ENCODE measurements around the gene POLG.

The POLG gene

GRCh38 chr15:89330881-89331595 is 3.6 kb downstream of the POLG start:
- no peak overlapping the region for H3K4me2 ChIP-seq (ENCODE audit: low read length)
- H3K27me3 ChIP-seq (ENCODE audit: control insufficient read depth, insufficient read depth, low read length): no peaks in the 10 kb centered on the region
- TF ChIP-seq CTCF (IDR thresholded peaks at IDR 0.05): no peak
- H3K36me3 ChIP-seq (ENCODE audit: control insufficient read depth, insufficient read depth, low read length): no peaks in the 10 kb centered on the region
- peaks cover 8% of the 10 kb centered on the region for H3K79me2 ChIP-seq
- H3K9ac ChIP-seq: no peak overlapping the region
- H3K4me1 ChIP-seq: no peaks in the 10 kb centered on the region
- H2AFZ ChIP-seq: no peak overlapping the region
- no peaks in the 10 kb centered on the region for H3K9me3 ChIP-seq (ENCODE audit: control insufficient read depth, low read length)
- no peak overlapping the region for H3K4me3 ChIP-seq (ENCODE audit: low read depth, low read length)
- H3K27ac ChIP-seq: no peak overlapping the region

- no peaks in the 10 kb centered on the region for H3K27me3 ChIP-seq (ENCODE audit: control insufficient read depth, insufficient read depth, low read length)
- H3K36me3 ChIP-seq (ENCODE audit: control insufficient read depth, insufficient read depth, low read length): no peaks in the 10 kb centered on the region
- no peak overlapping the region for H2AFZ ChIP-seq
- H3K9ac ChIP-seq: no peak overlapping the region
- TF ChIP-seq CTCF (IDR thresholded peaks at IDR 0.05): no peak
- H3K4me1 ChIP-seq: no peaks in the 10 kb centered on the region
- no peak overlapping the region for H3K4me2 ChIP-seq (ENCODE audit: low read length)
- no peaks in the 10 kb centered on the region for H3K9me3 ChIP-seq (ENCODE audit: control insufficient read depth, low read length)
- H3K79me2 ChIP-seq: peaks cover 8% of the 10 kb centered on the region
- no peak overlapping the region for H3K27ac ChIP-seq
- no peak overlapping the region for H3K4me3 ChIP-seq (ENCODE audit: low read depth, low read length)
Measured at GRCh38 chr15:89330119-89330518, 4.5 kb downstream of the POLG start.

- Histone ChIP-seq H3K27me3 (ENCODE audit: control insufficient read depth, insufficient read depth, low read length) (no peaks in the 10 kb centered on the region), H3K4me1 (no peaks in the 10 kb centered on the region), H3K9ac (no peak overlapping the region), H3K4me2 (ENCODE audit: low read length) (no peak overlapping the region), H3K9me3 (ENCODE audit: control insufficient read depth, low read length) (no peaks in the 10 kb centered on the region), H3K4me3 (ENCODE audit: low read depth, low read length) (no peak overlapping the region), H3K27ac (no peak overlapping the region), H3K79me2 (peaks cover 8% of the 10 kb centered on the region), H3K36me3 (ENCODE audit: control insufficient read depth, insufficient read depth, low read length) (no peaks in the 10 kb centered on the region), H2AFZ (no peak overlapping the region)
- TF ChIP-seq CTCF (IDR thresholded peaks at IDR 0.05): no peak
Measured at GRCh38 chr15:89329329-89330084, 5.1 kb downstream of the POLG start.

- Histone ChIP-seq H3K27ac (no peak overlapping the region), H2AFZ (no peak overlapping the region), H3K4me2 (ENCODE audit: low read length) (no peak overlapping the region), H3K36me3 (ENCODE audit: control insufficient read depth, insufficient read depth, low read length) (no peaks in the 10 kb centered on the region), H3K4me3 (ENCODE audit: low read depth, low read length) (no peak overlapping the region), H3K9ac (no peak overlapping the region), H3K4me1 (no peaks in the 10 kb centered on the region), H3K27me3 (ENCODE audit: control insufficient read depth, insufficient read depth, low read length) (no peaks in the 10 kb centered on the region), H3K79me2 (peaks cover 3% of the 10 kb centered on the region), H3K9me3 (ENCODE audit: control insufficient read depth, low read length) (no peaks in the 10 kb centered on the region)
- TF ChIP-seq CTCF (IDR thresholded peaks at IDR 0.05): no peak
Measured at GRCh38 chr15:89328398-89329254, 6.0 kb downstream of the POLG start.

All from parathyroid adenoma (tissue), 2 donors.